ENCODE data around the gene ICE1.

DNA sequence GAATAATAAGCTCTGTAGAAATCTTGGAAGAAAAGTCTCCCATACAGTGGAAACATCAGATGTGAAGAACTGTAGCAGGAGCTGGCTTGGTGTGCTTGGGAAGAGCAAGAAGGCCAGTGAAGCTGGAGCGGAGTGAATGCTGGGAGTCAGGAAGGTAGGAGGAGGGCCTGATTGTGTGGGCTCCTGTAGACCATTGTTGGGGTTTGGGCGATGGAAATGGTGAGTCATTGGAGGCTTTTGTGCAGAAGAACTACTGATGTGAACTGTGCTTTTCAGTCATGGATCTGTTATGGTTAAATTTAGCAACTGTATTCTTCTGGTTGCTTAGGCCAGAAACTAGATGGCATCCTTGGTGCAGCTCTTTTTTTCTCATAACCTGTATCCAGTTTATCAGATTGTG, 2.3 kb downstream of the ICE1 start:
- TF ChIP-seq, protein P1, sequence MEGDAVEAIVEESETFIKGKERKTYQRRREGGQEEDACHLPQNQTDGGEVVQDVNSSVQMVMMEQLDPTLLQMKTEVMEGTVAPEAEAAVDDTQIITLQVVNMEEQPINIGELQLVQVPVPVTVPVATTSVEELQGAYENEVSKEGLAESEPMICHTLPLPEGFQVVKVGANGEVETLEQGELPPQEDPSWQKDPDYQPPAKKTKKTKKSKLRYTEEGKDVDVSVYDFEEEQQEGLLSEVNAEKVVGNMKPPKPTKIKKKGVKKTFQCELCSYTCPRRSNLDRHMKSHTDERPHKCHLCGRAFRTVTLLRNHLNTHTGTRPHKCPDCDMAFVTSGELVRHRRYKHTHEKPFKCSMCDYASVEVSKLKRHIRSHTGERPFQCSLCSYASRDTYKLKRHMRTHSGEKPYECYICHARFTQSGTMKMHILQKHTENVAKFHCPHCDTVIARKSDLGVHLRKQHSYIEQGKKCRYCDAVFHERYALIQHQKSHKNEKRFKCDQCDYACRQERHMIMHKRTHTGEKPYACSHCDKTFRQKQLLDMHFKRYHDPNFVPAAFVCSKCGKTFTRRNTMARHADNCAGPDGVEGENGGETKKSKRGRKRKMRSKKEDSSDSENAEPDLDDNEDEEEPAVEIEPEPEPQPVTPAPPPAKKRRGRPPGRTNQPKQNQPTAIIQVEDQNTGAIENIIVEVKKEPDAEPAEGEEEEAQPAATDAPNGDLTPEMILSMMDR (IDR thresholded peaks at IDR 0.05; ENCODE audit: insufficient read depth, low read length) = no peak
- TF ChIP-seq POLR2AphosphoS5 (IDR thresholded peaks at IDR 0.05; ENCODE audit: low read depth) (no peak), GABPA (IDR thresholded peaks at IDR 0.05; ENCODE audit: low read depth) (no peak)
- TF ChIP-seq, protein P2, sequence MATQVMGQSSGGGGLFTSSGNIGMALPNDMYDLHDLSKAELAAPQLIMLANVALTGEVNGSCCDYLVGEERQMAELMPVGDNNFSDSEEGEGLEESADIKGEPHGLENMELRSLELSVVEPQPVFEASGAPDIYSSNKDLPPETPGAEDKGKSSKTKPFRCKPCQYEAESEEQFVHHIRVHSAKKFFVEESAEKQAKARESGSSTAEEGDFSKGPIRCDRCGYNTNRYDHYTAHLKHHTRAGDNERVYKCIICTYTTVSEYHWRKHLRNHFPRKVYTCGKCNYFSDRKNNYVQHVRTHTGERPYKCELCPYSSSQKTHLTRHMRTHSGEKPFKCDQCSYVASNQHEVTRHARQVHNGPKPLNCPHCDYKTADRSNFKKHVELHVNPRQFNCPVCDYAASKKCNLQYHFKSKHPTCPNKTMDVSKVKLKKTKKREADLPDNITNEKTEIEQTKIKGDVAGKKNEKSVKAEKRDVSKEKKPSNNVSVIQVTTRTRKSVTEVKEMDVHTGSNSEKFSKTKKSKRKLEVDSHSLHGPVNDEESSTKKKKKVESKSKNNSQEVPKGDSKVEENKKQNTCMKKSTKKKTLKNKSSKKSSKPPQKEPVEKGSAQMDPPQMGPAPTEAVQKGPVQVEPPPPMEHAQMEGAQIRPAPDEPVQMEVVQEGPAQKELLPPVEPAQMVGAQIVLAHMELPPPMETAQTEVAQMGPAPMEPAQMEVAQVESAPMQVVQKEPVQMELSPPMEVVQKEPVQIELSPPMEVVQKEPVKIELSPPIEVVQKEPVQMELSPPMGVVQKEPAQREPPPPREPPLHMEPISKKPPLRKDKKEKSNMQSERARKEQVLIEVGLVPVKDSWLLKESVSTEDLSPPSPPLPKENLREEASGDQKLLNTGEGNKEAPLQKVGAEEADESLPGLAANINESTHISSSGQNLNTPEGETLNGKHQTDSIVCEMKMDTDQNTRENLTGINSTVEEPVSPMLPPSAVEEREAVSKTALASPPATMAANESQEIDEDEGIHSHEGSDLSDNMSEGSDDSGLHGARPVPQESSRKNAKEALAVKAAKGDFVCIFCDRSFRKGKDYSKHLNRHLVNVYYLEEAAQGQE (IDR thresholded peaks at IDR 0.05; ENCODE audit: insufficient replicate concordance, low read depth) = no peak

Data from HL-60 (cell line).